GM19239 (cell line): ENCODE measurements around the gene MYBPC2.

Experiments
- DNase-seq: peaks from one replicate; pipeline ENCODE4 v3.0.0; 2011; ENCODE audit warnings: low spot score; ENCODE audit not compliant: insufficient read length
- FAIRE-seq: peaks from 2 replicates; lab custom pipeline; 2011; peaks lifted over from hg19 to GRCh38; lab: Jason Lieb, UNC

MYBPC2 gene

GRCh38 chr19:50477751-50478515 is 45.2 kb downstream of the MYBPC2 start:
- FAIRE-seq (peak; percentile 8), DNase-seq (no peak)

GRCh38 chr19:50478901-50479715 is 46.4 kb downstream of the MYBPC2 start:
- FAIRE-seq (no peak), DNase-seq (no peak)

- no peak for FAIRE-seq
- no peak for DNase-seq
These were observed 47.1 kb downstream of the MYBPC2 start for GRCh38 chr19:50479761-50480251.

GRCh38 chr19:50480281-50481111 is 47.8 kb downstream of the MYBPC2 start:
- DNase-seq = no peak
- FAIRE-seq = no peak

GRCh38 chr19:50481351-50482149 is 48.9 kb downstream of the MYBPC2 start:
- no peak for DNase-seq
- FAIRE-seq = no peak

- DNase-seq (no peak), FAIRE-seq (no peak)
These were observed 49.7 kb downstream of the MYBPC2 start for GRCh38 chr19:50482271-50482855.

- DNase-seq (no peak), FAIRE-seq (no peak)
These were observed 50.2 kb downstream of the MYBPC2 start for GRCh38 chr19:50482916-50483315.

- no peak for DNase-seq
- no peak for FAIRE-seq
These were observed 52.7 kb downstream of the MYBPC2 start for GRCh38 chr19:50485284-50485955.

- DNase-seq = no peak
- no peak for FAIRE-seq
These were observed 54.3 kb downstream of the MYBPC2 start for GRCh38 chr19:50486823-50487515.

GRCh38 chr19:50488389-50489194 is 55.9 kb downstream of the MYBPC2 start:
- DNase-seq (no peak), FAIRE-seq (no peak)

GRCh38 chr19:50489461-50490011 is 56.8 kb downstream of the MYBPC2 start:
- DNase-seq (no peak), FAIRE-seq (no peak)

- DNase-seq (no peak), FAIRE-seq (no peak)
These were observed 57.7 kb downstream of the MYBPC2 start for GRCh38 chr19:50490411-50490811.

GRCh38 chr19:50490991-50491472 is 58.3 kb downstream of the MYBPC2 start:
- DNase-seq (no peak), FAIRE-seq (no peak)

GRCh38 chr19:50492303-50493052 is 59.8 kb downstream of the MYBPC2 start:
- DNase-seq = no peak
- no peak for FAIRE-seq

GRCh38 chr19:50493171-50493570 is 60.5 kb downstream of the MYBPC2 start:
- no peak for DNase-seq
- FAIRE-seq = no peak
